BLaER1 treated with 17β-estradiol and CSF1 and Interleukin-3, amounts not matched to agents 10 nM and 100 nM (cell line): ENCODE data around the gene C22orf23.
A peak's percentile ranks its signal among the peaks of the same experiment; 100 is the strongest.
"Not testable (repeated sequence)": the region's sequence is repeated elsewhere in the genome, so short reads cannot be mapped to it uniquely, and the experiment has no call there.

Experiments
- H3K27ac ChIP-seq, 11 experiments: shearing (Covaris generic); formaldehyde crosslinking; 2 replicates each; pipeline ENCODE4 v1.8.1; 2022
- H3K27me3 ChIP-seq, 11 experiments: shearing (Covaris generic); formaldehyde crosslinking; 2 replicates each; pipeline ENCODE4 v1.8.1; 2022
- H3K36me3 ChIP-seq, 11 experiments: shearing (Covaris generic); formaldehyde crosslinking; 2 replicates each; pipeline ENCODE4 v1.8.1; 2022
- H3K4me1 ChIP-seq, 10 experiments: shearing (Covaris generic); formaldehyde crosslinking; 2 replicates each; pipeline ENCODE4 v1.8.1; 2022
- H3K4me2 ChIP-seq, 11 experiments: shearing (Covaris generic); formaldehyde crosslinking; 2 replicates each; pipeline ENCODE4 v1.8.1; 2022
- H3K4me3 ChIP-seq, 10 experiments: shearing (Covaris generic); formaldehyde crosslinking; 2 replicates each; pipeline ENCODE4 v1.8.1; 2022
- H3K9ac ChIP-seq, 11 experiments: shearing (Covaris generic); formaldehyde crosslinking; 2 replicates each; pipeline ENCODE4 v1.8.1; 2022
- H3K9me3 ChIP-seq, 11 experiments: shearing (Covaris generic); formaldehyde crosslinking; replicated peaks in 1 of 11; 2 replicates each; pipeline ENCODE4 v1.8.1; 2022
- H4K20me1 ChIP-seq, 11 experiments: shearing (Covaris generic); formaldehyde crosslinking; 2 replicates each; pipeline ENCODE4 v1.8.1; 2022
- Cebpa-rat ChIP-seq, 11 experiments: shearing (Covaris generic); IDR thresholded peaks; 2 replicates each; pipeline ENCODE4 v1.8.1; 2022

Gene C22orf23

GRCh38 chr22:37968452-37969251 lies 15.3 kb upstream of the C22orf23 start:
- Histone ChIP-seq H3K4me2 (no peak overlapping the region), H3K4me3 (no peak overlapping the region), H3K9ac (no peak overlapping the region), H3K9me3 (no peaks in the 10 kb centered on the region), H4K20me1 (peaks cover 0 to 73% (median 48%) of the 10 kb centered on the region in 11 experiments; a peak in 20 of 22 replicates), H3K4me1 (peaks cover 0 to 8% (median 0%) of the 10 kb centered on the region in 10 experiments; a peak in 3 of 20 replicates), H3K27me3 (no peaks in the 10 kb centered on the region), H3K36me3 (peaks cover 49 to 73% (median 62%) of the 10 kb centered on the region in 11 experiments), H3K27ac (no peak overlapping the region)
- TF ChIP-seq Cebpa-rat (IDR thresholded peaks at IDR 0.05), result no peak

- H3K4me3 ChIP-seq, result no peak overlapping the region
- no peaks in the 10 kb centered on the region for H3K27me3 ChIP-seq
- no peaks in the 10 kb centered on the region for H3K9me3 ChIP-seq
- peak overlapping the region in 2 of 11 experiments; percentile 1 to 18; a peak in 2 of 22 replicates for H3K9ac ChIP-seq
- peaks cover 0 to 81% (median 55%) of the 10 kb centered on the region in 11 experiments; a peak in 20 of 22 replicates for H4K20me1 ChIP-seq
- H3K36me3 ChIP-seq, result peaks cover 56 to 80% (median 68%) of the 10 kb centered on the region in 11 experiments
- peaks cover 0 to 8% (median 0%) of the 10 kb centered on the region in 10 experiments; a peak in 3 of 20 replicates for H3K4me1 ChIP-seq
- no peak for TF ChIP-seq Cebpa-rat (IDR thresholded peaks at IDR 0.05)
- no peak overlapping the region for H3K27ac ChIP-seq
- no peak overlapping the region for H3K4me2 ChIP-seq
Observed at GRCh38 chr22:37967637-37968451, 14.4 kb upstream of the C22orf23 start.

GRCh38 chr22:37967147-37967546 lies 13.7 kb upstream of the C22orf23 start:
- Histone ChIP-seq H3K27ac (no peak overlapping the region), H3K4me3 (no peak overlapping the region), H3K9me3 (no peaks in the 10 kb centered on the region), H3K4me2 (no peak overlapping the region), H4K20me1 (peaks cover 0 to 77% (median 55%) of the 10 kb centered on the region in 11 experiments; a peak in 20 of 22 replicates), H3K27me3 (no peaks in the 10 kb centered on the region), H3K9ac (0 out of 22 replicates have a peak overlapping the region, but pooled peaks of 3 of the 11 experiments have one; percentile 7 to 36 (median 9)), H3K36me3 (peaks cover 62 to 87% (median 71%) of the 10 kb centered on the region in 11 experiments), H3K4me1 (peaks cover 0 to 8% (median 0%) of the 10 kb centered on the region in 10 experiments; a peak in 3 of 20 replicates)
- TF ChIP-seq Cebpa-rat (IDR thresholded peaks at IDR 0.05), result no peak

GRCh38 chr22:37965940-37966664 lies 12.7 kb upstream of the C22orf23 start:
- H3K36me3 ChIP-seq, result peaks cover 72 to 96% (median 81%) of the 10 kb centered on the region in 11 experiments
- 0 out of 22 replicates have a peak overlapping the region, but pooled peaks of 1 of the 11 experiments have one; percentile 9 for H3K9ac ChIP-seq
- H3K27ac ChIP-seq, result no peak overlapping the region

GRCh38 chr22:37961062-37961461 lies 7.7 kb upstream of the C22orf23 start:
- Histone ChIP-seq H4K20me1 (peaks cover 0 to 89% (median 55%) of the 10 kb centered on the region in 11 experiments; a peak in 20 of 22 replicates), H3K9ac (no peak overlapping the region; a peak in 1 of 22 replicates), H3K4me3 (no peak overlapping the region), H3K4me1 (no peaks in the 10 kb centered on the region), H3K4me2 (no peak overlapping the region), H3K9me3 (no peaks in the 10 kb centered on the region), H3K27ac (no peak overlapping the region), H3K27me3 (no peaks in the 10 kb centered on the region), H3K36me3 (peaks cover 84 to 97% (median 95%) of the 10 kb centered on the region in 11 experiments)
- no peak for TF ChIP-seq Cebpa-rat (IDR thresholded peaks at IDR 0.05)

More at GRCh38 chr22:37965940-37966664, 12.7 kb upstream of the C22orf23 start:
- Histone ChIP-seq H3K4me1 (peaks cover 0 to 8% (median 0%) of the 10 kb centered on the region in 10 experiments; a peak in 3 of 20 replicates), H3K9me3 (no peaks in the 10 kb centered on the region), H4K20me1 (peaks cover 0 to 81% (median 59%) of the 10 kb centered on the region in 11 experiments; a peak in 20 of 22 replicates), H3K4me3 (no peak overlapping the region), H3K4me2 (no peak overlapping the region), H3K27me3 (no peaks in the 10 kb centered on the region)
- TF ChIP-seq Cebpa-rat (IDR thresholded peaks at IDR 0.05), result no peak

GRCh38 chr22:37959231-37959825 lies 5.9 kb upstream of the C22orf23 start:
- no peak overlapping the region for H3K27ac ChIP-seq
- no peaks in the 10 kb centered on the region for H3K9me3 ChIP-seq
- no peak overlapping the region for H3K9ac ChIP-seq
- no peak for TF ChIP-seq Cebpa-rat (IDR thresholded peaks at IDR 0.05)
- peaks cover 8 to 14% (median 11%) of the 10 kb centered on the region in 10 experiments for H3K4me1 ChIP-seq
- peaks cover 75 to 88% (median 84%) of the 10 kb centered on the region in 11 experiments for H3K36me3 ChIP-seq
- peaks cover 0 to 83% (median 38%) of the 10 kb centered on the region in 11 experiments; a peak in 15 of 22 replicates for H4K20me1 ChIP-seq
- H3K27me3 ChIP-seq, result no peaks in the 10 kb centered on the region
- H3K4me2 ChIP-seq, result no peak overlapping the region
- no peak overlapping the region for H3K4me3 ChIP-seq

GRCh38 chr22:37957232-37957631 lies 3.8 kb upstream of the C22orf23 start:
- Histone ChIP-seq H3K9ac (peak overlapping the region in 2 of 11 experiments; percentile 22 to 24; a peak in 2 of 22 replicates), H4K20me1 (peaks cover 0 to 70% (median 25%) of the 10 kb centered on the region in 11 experiments; a peak in 12 of 22 replicates), H3K27ac (no peak overlapping the region), H3K4me3 (no peak overlapping the region), H3K36me3 (peaks cover 57 to 68% (median 64%) of the 10 kb centered on the region in 11 experiments), H3K9me3 (no peaks in the 10 kb centered on the region), H3K27me3 (peaks cover 6 to 12% (median 11%) of the 10 kb centered on the region in 11 experiments), H3K4me1 (peaks cover 18 to 24% (median 21%) of the 10 kb centered on the region in 10 experiments), H3K4me2 (no peak overlapping the region)
- TF ChIP-seq Cebpa-rat (IDR thresholded peaks at IDR 0.05), result no peak

- H3K4me1 ChIP-seq, result peaks cover 18 to 24% (median 21%) of the 10 kb centered on the region in 10 experiments
- H4K20me1 ChIP-seq, result peaks cover 0 to 57% (median 18%) of the 10 kb centered on the region in 11 experiments; a peak in 12 of 22 replicates
- H3K4me2 ChIP-seq, H3K27ac ChIP-seq, H3K4me3 ChIP-seq, H3K9ac ChIP-seq, H3K9me3 ChIP-seq: not testable (repeated sequence)
- peaks cover 44 to 55% (median 51%) of the 10 kb centered on the region in 11 experiments for H3K36me3 ChIP-seq
- peaks cover 16 to 25% (median 23%) of the 10 kb centered on the region in 11 experiments for H3K27me3 ChIP-seq
Observed at GRCh38 chr22:37955825-37956397, 2.5 kb upstream of the C22orf23 start.
